Anterior cingulate cortex (tissue), 58 donors: ENCODE data around the gene RFX2.
A peak's percentile ranks its signal among the peaks of the same experiment; 100 is the strongest.

ENCODE experiments used
- DNase-seq, 58 donors: peaks; one replicate each; lab custom pipeline; 2025; lab: John Stamatoyannopoulos, UW

Gene RFX2

DNA sequence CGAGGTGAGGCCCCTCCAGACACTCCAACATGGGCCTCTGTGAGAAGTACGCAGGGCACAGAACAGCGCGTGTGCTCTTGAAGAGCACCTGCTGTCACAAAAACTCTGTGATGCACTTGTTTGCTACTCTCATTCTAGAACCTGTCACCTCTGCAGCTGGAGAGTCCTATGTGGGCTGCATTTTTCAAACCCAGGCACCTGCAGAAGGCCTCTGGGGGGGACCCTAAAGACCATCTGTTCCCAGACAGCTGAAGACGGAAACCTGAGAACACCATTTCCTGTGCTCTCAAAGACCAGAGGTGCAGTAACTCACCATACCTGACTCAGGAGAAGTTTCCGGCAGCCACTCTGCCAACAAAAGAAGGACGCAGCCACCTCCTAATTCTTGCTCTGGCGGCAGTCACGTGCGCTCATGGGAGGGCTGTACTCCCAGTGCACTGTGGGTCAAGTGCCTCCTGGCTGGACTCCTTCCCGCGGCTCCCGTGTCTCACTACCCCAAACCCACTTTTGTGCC is 160.5 kb downstream of the RFX2 start:
- peak in 1 of 58 donors; percentile 14 for DNase-seq

DNA sequence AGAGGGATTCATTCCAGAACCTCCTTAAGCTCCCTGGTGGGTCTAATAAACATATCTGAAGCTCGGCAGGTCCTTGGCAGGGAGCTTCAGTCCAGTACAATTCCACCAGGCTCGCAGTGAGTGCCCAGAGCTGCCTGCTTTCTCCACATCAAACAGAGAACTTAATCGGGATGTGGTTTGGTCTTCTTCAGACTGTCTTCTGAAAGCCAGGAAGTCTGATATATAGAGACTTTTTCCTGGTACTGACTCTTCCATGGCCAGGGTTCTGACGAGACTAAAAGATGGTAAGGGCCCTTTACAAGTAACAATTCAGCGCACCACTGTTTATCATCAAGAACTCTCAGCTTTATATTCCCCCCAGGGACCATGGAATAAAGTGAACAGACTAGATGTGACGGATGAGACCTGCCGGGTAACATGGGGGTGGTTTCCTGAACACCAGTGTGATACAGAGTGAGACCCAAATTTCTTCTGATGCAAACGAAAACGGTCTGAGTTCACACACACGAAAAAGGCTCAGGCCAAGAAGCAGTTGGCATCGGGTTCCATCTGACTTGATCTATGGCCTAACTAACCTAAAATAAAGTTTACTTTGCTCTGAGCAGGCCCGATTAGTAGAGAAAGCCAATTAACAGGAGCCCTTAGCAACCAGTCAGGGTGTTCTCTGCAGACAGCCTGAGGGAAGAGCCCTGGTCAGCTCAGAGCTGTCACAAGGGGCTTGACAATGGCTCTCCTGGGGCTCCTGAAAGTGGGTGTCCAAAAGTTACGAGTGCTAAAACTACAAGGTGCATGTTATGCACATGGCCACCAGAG is 161.3 kb downstream of the RFX2 start:
- peak in 7 of 58 donors; percentile 6 to 29 (median 19) for DNase-seq

GRCh38 chr19:5947435-5947834 is 162.9 kb downstream of the RFX2 start:
- peak in 53 of 58 donors; percentile 6 to 90 (median 66) for DNase-seq

DNA sequence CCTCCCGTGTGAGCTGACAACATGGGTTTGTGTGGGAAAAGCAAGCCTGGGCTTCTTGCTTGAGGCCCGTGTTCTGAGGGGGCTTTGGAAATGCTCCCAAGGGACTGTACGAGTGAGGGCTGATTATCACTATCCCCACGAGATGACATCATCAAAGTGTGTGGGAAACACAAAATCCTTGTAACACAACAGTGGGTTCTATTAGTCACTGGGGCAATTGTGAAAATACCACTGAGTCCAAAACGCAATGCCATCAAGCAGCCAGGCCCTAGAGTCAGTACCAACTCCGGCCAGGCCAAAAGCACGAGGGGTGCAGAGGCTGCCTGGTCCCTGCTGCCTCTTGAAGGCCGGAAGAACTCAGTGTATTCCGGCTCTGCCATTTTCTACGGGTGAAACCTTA is 166.7 kb downstream of the RFX2 start:
- no peak for DNase-seq
